GM12801 (cell line): ENCODE measurements around the gene ATP13A2.

ENCODE experiments used
- CTCF ChIP-seq: IDR thresholded peaks from one replicate; pipeline ENCODE4 v1.5.1; 2011; ENCODE audit warnings: control low read depth; ENCODE audit not compliant: insufficient read length; ENCODE audit errors: extremely low read depth

ATP13A2 gene

GRCh38 chr1:16977377-16977776 lies 34.4 kb downstream of the ATP13A2 start:
- no peak for TF ChIP-seq CTCF

- TF ChIP-seq CTCF = no peak
These were observed 34.8 kb downstream of the ATP13A2 start for GRCh38 chr1:16976966-16977365.

- TF ChIP-seq CTCF = no peak
These were observed 35.9 kb downstream of the ATP13A2 start for GRCh38 chr1:16975838-16976237.

GRCh38 chr1:16975211-16975610 lies 36.5 kb downstream of the ATP13A2 start:
- TF ChIP-seq CTCF = no peak

- TF ChIP-seq CTCF = no peak
These were observed 38.5 kb downstream of the ATP13A2 start for GRCh38 chr1:16973215-16973614.

GRCh38 chr1:16972189-16972895 lies 39.4 kb downstream of the ATP13A2 start:
- TF ChIP-seq CTCF = no peak

- no peak for TF ChIP-seq CTCF
These were observed 40.2 kb downstream of the ATP13A2 start for GRCh38 chr1:16971341-16972188.
